ENCODE measurements around the gene FLT3LG.
A peak's percentile ranks its signal among the peaks of the same experiment; 100 is the strongest.

The FLT3LG gene

DNA sequence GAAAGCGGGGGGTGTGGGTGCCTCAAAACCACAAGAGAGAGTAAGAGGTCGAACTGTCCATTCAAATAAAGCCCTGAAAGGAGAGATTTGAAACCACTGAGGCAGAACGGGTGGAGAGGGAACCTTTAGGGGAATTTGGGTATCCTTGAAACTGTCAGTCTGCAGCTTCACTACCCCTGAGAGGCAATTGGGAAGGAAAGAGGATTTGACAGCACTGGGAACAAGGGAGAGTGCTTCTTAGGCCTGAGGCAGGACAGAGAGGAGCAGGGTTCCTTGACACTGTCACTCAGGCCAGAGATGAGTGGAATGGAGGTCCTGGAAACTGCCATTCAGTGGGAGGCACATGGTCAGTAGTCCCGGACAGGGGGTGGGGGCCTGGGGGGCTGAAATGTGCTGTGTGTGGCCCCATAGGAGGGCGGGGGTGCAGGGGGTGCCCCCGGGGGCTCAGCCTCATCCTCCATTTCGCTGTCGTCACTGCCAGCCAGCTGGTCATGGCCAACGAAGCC, 43.8 kb upstream of the FLT3LG start:
- no peak for TF ChIP-seq YY1 (IDR thresholded peaks at IDR 0.05; ENCODE audit: insufficient read depth, insufficient read length)
- TF ChIP-seq SUZ12 (IDR thresholded peaks at IDR 0.05; ENCODE audit: extremely low read depth, insufficient read depth, insufficient read length), result no peak
- TF ChIP-seq ZNF274 (IDR thresholded peaks at IDR 0.05; ENCODE audit: low read depth, low read length), result no peak
- H3K4me3 ChIP-seq (ENCODE audit: insufficient read length, low read depth), result no peak overlapping the region

DNA sequence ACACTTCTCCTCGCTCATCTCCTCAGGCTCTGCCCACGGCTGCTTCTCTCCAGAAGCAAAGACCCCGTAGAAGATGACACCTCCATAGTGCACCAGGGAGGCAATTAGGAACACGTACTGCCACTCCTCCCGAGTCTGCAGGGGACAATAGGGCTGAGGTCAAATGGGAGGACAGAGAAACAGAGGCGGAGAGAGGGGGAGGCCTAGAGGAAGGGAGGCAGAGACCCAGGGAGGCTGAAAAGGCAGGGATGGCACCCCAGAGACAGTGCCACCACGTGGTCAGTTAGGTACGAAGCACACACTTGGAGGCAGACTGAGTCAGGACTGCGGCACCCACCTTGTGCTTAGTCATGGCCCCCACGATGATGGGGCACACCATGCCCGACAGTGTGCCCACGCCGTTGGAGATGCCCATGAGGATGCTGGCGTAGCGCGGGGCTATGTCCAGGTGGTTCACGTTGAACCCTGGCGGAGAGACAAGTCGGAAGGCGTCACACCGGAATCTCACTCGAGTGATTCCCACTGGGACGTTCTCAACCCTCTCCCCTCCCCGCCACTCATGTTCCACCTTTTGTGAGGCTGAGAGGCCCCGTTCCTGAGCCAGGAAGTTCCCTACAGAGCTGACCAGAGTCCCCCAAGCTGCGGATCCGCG, 43.2 kb upstream of the FLT3LG start:
- H3K4me1 ChIP-seq (ENCODE audit: insufficient read depth, insufficient read length), result peaks cover 5% of the 10 kb centered on the region
- peak overlapping the region; percentile 42 for H3K9ac ChIP-seq (ENCODE audit: insufficient read length, low read depth)
- H3K27me3 ChIP-seq (ENCODE audit: insufficient read depth, insufficient read length), result peaks cover 45% of the 10 kb centered on the region
- no peak overlapping the region for H3K4me3 ChIP-seq (ENCODE audit: insufficient read length, low read depth)
- no peaks in the 10 kb centered on the region for H3K36me3 ChIP-seq (ENCODE audit: insufficient read depth, insufficient read length, low read length)
- H3K9me3 ChIP-seq (ENCODE audit: insufficient read depth, low read length), result no peaks in the 10 kb centered on the region
- no peak for DNase-seq (ENCODE audit: low read depth, low spot score)
- no peak for TF ChIP-seq SUZ12 (IDR thresholded peaks at IDR 0.05; ENCODE audit: extremely low read depth, insufficient read depth, insufficient read length)

More for the DNA sequence above, 43.8 kb upstream of the FLT3LG start:
- no peaks in the 10 kb centered on the region for H3K9me3 ChIP-seq (ENCODE audit: insufficient read depth, low read length)
- H3K36me3 ChIP-seq (ENCODE audit: insufficient read depth, insufficient read length, low read length), result no peaks in the 10 kb centered on the region
- DNase-seq (ENCODE audit: low read depth, low spot score), result no peak
- peak overlapping the region; percentile 42 for H3K9ac ChIP-seq (ENCODE audit: insufficient read length, low read depth)
- H3K4me1 ChIP-seq (ENCODE audit: insufficient read depth, insufficient read length), result peaks cover 5% of the 10 kb centered on the region
- peaks cover 51% of the 10 kb centered on the region for H3K27me3 ChIP-seq (ENCODE audit: insufficient read depth, insufficient read length)

DNA sequence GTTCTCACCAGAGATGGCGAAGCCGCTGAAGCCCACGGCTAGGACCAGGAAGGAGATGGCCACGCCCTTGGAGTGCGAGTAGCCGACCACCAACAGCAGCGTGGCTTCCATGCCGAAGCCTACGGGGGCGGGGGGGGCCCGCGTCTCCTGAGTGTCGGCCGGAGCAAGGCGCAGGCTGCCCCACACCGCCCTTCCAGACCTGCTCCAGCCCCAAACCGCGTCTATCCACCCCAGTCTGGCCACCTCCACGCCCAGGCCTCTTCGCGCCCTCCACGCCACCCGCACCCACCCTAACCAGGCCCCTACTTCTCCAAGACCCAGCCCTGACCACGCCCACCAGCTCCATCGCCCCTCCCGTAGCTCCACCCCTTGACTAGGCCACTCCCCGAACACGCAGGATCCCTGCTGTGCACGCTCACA, 42.7 kb upstream of the FLT3LG start:
- H3K9ac ChIP-seq (ENCODE audit: insufficient read length, low read depth), result no peak overlapping the region
- peaks cover 4% of the 10 kb centered on the region for H3K4me1 ChIP-seq (ENCODE audit: insufficient read depth, insufficient read length)
- TF ChIP-seq SUZ12 (IDR thresholded peaks at IDR 0.05; ENCODE audit: extremely low read depth, insufficient read depth, insufficient read length) (no peak), YY1 (IDR thresholded peaks at IDR 0.05; ENCODE audit: insufficient read depth, insufficient read length) (no peak), ZNF274 (IDR thresholded peaks at IDR 0.05; ENCODE audit: low read depth, low read length) (no peak)
- DNase-seq (ENCODE audit: low read depth, low spot score), result no peak
- H3K9me3 ChIP-seq (ENCODE audit: insufficient read depth, low read length), result no peaks in the 10 kb centered on the region
- H3K27me3 ChIP-seq (ENCODE audit: insufficient read depth, insufficient read length), result peaks cover 39% of the 10 kb centered on the region
- H3K36me3 ChIP-seq (ENCODE audit: insufficient read depth, insufficient read length, low read length), result no peaks in the 10 kb centered on the region
- H3K4me3 ChIP-seq (ENCODE audit: insufficient read length, low read depth), result no peak overlapping the region

DNA sequence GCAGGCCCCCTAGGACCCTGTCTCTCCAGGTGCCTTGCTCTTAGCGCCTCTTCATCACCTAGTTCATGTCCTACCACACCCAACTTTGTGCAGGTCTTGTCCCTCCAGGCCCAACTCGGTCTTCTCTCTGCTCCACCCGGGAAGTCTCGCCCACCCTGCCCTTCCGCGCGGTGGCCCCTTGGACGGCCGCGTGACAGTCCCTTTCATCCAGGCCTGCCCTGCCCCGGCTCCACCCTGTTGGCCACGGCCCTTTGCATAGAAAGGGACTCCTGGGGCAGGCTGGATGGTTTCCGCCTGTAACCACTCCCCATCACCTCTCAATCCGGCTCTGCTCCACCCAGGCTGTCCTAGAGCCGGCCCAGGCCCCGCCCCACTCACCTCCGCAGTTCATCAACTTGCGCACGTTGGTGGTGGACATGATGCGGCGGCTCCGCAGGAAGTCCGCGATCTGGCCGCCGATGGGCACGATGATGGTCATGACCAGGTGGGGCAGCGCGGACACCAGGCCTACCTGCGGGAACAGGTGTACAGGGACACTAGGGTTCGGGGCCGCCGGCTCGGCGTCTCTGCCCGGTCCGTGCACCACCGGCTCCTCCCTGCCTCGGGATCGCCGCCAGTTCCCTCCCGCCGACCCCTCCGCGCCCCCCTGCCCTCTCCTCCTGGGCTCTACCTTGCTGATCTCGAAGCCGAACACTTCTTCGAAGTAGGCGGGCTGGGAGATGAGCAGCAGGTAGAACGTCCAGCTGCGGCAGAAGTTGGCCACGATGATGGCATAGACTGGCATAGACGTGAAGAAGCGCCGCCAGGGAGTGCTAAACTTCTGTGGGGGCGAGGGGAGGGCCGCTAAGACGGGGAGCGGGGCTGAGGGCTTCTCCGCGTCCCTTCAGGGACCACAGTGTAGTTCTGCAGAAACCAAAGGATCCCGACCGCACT, 41.6 kb upstream of the FLT3LG start:
- Histone ChIP-seq H3K4me3 (ENCODE audit: insufficient read length, low read depth) (no peak overlapping the region), H3K4me1 (ENCODE audit: insufficient read depth, insufficient read length) (no peaks in the 10 kb centered on the region), H3K9ac (ENCODE audit: insufficient read length, low read depth) (no peak overlapping the region), H3K9me3 (ENCODE audit: insufficient read depth, low read length) (no peaks in the 10 kb centered on the region), H3K27me3 (ENCODE audit: insufficient read depth, insufficient read length) (peaks cover 30% of the 10 kb centered on the region), H3K36me3 (ENCODE audit: insufficient read depth, insufficient read length, low read length) (no peaks in the 10 kb centered on the region)
- TF ChIP-seq ZNF274 (IDR thresholded peaks at IDR 0.05; ENCODE audit: low read depth, low read length), result no peak
- no peak for TF ChIP-seq SUZ12 (IDR thresholded peaks at IDR 0.05; ENCODE audit: extremely low read depth, insufficient read depth, insufficient read length)
- no peak for TF ChIP-seq YY1 (IDR thresholded peaks at IDR 0.05; ENCODE audit: insufficient read depth, insufficient read length)
- no peak for DNase-seq (ENCODE audit: low read depth, low spot score)

DNA sequence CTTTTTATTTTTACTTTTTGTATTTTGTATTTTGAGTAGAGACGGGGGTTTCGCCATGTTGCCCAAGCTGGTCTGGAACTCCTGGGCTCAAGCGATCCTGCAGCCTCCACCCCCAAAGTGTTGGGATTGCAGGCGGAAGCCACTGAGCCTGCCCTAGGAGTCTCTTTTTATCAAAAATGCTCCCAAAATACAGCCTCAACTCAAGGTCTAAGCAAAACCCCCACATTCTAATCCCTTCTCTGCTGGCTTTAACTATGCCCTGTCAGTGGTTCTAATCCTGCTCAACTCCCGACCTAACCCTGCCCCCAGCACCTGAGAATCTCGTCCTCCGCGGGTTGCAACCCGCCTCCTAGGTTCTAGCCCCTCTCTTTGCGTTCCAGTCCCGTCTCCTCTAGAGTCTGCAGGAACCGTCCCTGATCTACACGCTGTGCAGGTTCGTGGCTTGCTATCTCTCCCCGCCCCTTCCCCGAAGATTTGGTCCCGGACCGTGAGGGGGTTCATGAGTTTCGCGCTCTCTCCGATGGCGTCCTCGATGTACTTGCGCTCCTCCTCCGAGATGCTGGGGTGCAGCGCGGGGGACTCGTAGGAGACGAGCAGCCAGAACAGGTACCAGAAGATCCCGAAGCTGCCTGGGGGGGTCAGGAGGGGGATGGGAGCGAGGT, 40.6 kb upstream of the FLT3LG start:
- Histone ChIP-seq H3K9ac (ENCODE audit: insufficient read length, low read depth) (no peak overlapping the region), H3K27me3 (ENCODE audit: insufficient read depth, insufficient read length) (peaks cover 40% of the 10 kb centered on the region), H3K36me3 (ENCODE audit: insufficient read depth, insufficient read length, low read length) (no peaks in the 10 kb centered on the region), H3K9me3 (ENCODE audit: insufficient read depth, low read length) (no peaks in the 10 kb centered on the region), H3K4me1 (ENCODE audit: insufficient read depth, insufficient read length) (no peaks in the 10 kb centered on the region), H3K4me3 (ENCODE audit: insufficient read length, low read depth) (no peak overlapping the region)
- no peak for DNase-seq (ENCODE audit: low read depth, low spot score)
- TF ChIP-seq SUZ12 (IDR thresholded peaks at IDR 0.05; ENCODE audit: extremely low read depth, insufficient read depth, insufficient read length) (no peak), ZNF274 (IDR thresholded peaks at IDR 0.05; ENCODE audit: low read depth, low read length) (no peak), YY1 (IDR thresholded peaks at IDR 0.05; ENCODE audit: insufficient read depth, insufficient read length) (no peak)

DNA sequence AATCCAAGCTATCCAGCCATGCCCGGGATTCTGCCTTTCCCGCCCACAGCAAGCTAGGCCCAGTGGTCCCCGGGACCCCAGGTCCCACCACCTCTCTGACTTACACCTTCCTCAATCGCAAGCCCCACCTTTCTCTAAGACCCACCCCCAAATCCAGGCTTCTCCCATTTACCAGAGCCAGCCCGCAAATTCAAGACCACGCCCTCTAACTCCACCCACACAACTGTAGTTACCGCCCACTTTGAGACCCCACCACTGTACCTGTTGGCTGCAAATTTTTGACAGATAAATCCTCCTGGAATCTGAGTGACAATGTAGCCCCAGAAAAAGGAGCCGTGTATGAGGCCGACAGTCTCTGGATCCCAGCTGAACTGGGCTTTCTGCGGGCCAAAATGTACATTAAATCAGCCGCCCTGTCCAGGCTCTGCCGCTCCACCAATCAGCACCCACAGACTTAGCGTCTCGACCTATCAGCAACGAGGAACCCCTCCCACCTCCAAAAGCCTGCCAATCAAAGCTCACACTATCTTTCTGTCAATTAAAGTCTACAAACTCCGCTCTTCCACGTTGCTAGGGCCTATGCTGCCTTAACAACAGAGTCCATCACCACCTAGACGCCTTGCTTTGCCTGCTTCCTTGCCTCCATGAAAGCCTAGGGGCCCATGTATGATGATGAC, 39.0 kb upstream of the FLT3LG start:
- no peak for DNase-seq (ENCODE audit: low read depth, low spot score)
- Histone ChIP-seq H3K9ac (ENCODE audit: insufficient read length, low read depth) (no peak overlapping the region), H3K4me3 (ENCODE audit: insufficient read length, low read depth) (no peak overlapping the region), H3K27me3 (ENCODE audit: insufficient read depth, insufficient read length) (peaks cover 52% of the 10 kb centered on the region), H3K36me3 (ENCODE audit: insufficient read depth, insufficient read length, low read length) (no peaks in the 10 kb centered on the region), H3K4me1 (ENCODE audit: insufficient read depth, insufficient read length) (peaks cover 2% of the 10 kb centered on the region), H3K9me3 (ENCODE audit: insufficient read depth, low read length) (no peaks in the 10 kb centered on the region)
- TF ChIP-seq YY1 (IDR thresholded peaks at IDR 0.05; ENCODE audit: insufficient read depth, insufficient read length), result no peak
- TF ChIP-seq SUZ12 (IDR thresholded peaks at IDR 0.05; ENCODE audit: extremely low read depth, insufficient read depth, insufficient read length), result no peak
- no peak for TF ChIP-seq ZNF274 (IDR thresholded peaks at IDR 0.05; ENCODE audit: low read depth, low read length)
